Measurements from ENCODE around the gene ALK.

DNA sequence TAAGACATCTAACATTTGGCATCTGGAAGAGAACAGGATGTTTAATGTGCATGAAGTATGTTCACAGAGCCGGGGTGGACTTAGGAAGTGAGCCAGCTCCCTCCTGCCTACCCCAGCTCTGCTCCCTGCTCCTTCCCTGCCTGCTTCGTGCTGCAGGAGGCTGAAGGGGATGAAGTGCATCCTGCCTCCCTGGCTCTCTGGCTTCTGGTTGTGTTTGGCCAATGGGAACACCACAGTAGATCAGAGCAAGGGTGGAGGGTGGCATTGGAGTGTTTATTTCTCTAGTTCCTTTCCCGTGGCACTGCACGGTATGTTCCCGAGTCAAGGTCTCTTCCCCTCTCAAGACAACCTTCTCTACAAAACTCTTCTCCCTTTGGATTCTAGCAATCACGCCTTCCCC is 426.3 kb downstream of the ALK start:
- TF ChIP-seq POLR2A (IDR thresholded peaks at IDR 0.05) (no peak), CTCF (IDR thresholded peaks at IDR 0.05) (no peak)
